HUES64 (cell line): ENCODE measurements around the gene ABHD17B.

Source experiments
- H3K27ac ChIP-seq: 2 replicates; pipeline ENCODE4 v1.7.0; 2013; ENCODE audit warnings: low read depth, low read length, inconsistent platforms
- H3K27me3 ChIP-seq: 2 replicates; pipeline ENCODE4 v1.6.1; 2013; ENCODE audit warnings: mild to moderate bottlenecking, low read length; ENCODE audit not compliant: insufficient read depth
- H3K36me3 ChIP-seq: 2 replicates; pipeline ENCODE4 v1.6.1; 2013; ENCODE audit warnings: mild to moderate bottlenecking, low read length; ENCODE audit not compliant: insufficient read depth
- H3K4me1 ChIP-seq: 2 replicates; pipeline ENCODE4 v1.6.1; 2013; ENCODE audit warnings: mild to moderate bottlenecking, low read length, moderate library complexity; ENCODE audit not compliant: insufficient read depth
- H3K4me3 ChIP-seq: 2 replicates; pipeline ENCODE4 v1.5.1; 2013; ENCODE audit warnings: mild to moderate bottlenecking, low read length, moderate library complexity
- H3K9ac ChIP-seq: 2 replicates; pipeline ENCODE4 v1.6.1; 2013; ENCODE audit warnings: mild to moderate bottlenecking, low read depth, low read length
- H3K9me3 ChIP-seq: 2 replicates; pipeline ENCODE4 v1.6.1; 2013; ENCODE audit warnings: low read depth, low read length; ENCODE audit not compliant: insufficient read depth
- WGBS: fragments of 150-250, 120-280 bp; methylation state at CpG from one replicate; pipeline ENCODE4 v1.1.7; 2013; ENCODE audit warnings: missing lambda C conversion rate; 5-methylcytosine and 5-hydroxymethylcytosine counted together

ABHD17B gene

DNA sequence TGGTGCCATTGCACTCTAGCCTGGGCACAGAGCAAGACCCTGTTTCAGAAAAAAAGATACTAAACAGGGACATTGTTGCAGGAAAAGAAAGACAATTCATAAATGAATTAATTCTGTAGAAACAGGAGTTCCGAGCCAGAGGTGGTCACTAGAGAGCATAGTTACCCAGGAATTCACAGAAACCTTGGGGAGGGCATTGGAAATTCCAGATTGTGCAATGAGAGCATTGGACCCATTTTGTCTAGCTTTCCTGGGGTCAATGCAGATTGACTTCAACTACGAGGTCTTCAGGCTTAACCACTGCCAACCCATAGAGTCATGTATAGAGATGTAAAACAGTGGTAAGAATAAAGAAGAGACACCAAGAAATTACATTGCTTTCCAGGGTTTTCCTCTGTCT lies 63.1 kb downstream of the ABHD17B start:
- Histone ChIP-seq H3K36me3 (no peaks in the 10 kb centered on the region), H3K4me1 (no peaks in the 10 kb centered on the region), H3K4me3 (no peak overlapping the region), H3K9ac (no peak overlapping the region), H3K27me3 (no peaks in the 10 kb centered on the region), H3K9me3 (no peaks in the 10 kb centered on the region), H3K27ac (no peak overlapping the region)
- WGBS = 80% methylated on average over 2 of the region's 2 CpGs

DNA sequence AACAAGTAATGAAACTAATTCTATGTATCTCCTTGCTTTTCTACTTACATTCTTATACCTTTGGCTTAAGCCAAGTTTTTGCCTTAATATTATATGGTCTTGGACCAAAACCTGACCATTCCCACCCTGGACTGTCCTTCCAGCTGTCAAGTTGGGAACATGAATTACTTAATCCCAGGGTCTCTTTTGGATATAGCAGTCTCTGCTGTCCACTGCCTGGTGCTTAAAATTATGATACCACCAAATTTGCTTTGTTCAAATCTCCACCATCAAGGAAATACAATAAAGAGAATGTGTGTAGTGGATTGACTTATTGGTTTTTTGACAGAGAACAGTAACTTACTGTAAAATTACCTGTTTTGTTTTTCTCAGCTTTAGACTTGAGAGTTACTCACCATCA lies 66.2 kb downstream of the ABHD17B start:
- Histone ChIP-seq H3K4me1 (no peaks in the 10 kb centered on the region), H3K36me3 (no peaks in the 10 kb centered on the region), H3K27me3 (no peaks in the 10 kb centered on the region), H3K4me3 (no peak overlapping the region), H3K27ac (no peak overlapping the region), H3K9me3 (no peaks in the 10 kb centered on the region), H3K9ac (no peak overlapping the region)

DNA sequence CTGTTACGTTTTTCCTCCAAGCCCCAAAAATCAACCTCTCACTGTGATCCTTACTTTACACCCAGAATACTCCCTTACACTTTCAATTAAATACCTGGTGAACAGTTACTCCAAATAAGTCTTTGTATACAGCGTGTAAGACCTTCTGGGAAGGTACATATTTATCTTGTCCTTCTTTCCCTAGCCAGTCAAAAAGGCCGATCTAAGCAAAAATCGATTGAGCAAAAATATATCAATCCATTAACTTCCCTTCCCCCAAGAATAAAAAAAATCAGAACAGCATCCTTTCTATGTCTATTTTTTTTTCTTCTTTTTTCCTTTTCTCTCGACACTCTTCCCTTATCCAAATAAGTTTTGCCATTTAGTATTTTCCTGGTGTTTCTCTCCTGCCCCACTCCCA lies 71.3 kb downstream of the ABHD17B start:
- no peak overlapping the region for H3K27ac ChIP-seq
- H3K9ac ChIP-seq = no peak overlapping the region
- no peak overlapping the region for H3K4me3 ChIP-seq
- no peaks in the 10 kb centered on the region for H3K9me3 ChIP-seq
- 96% methylated on average over 5 of the region's 5 CpGs for WGBS
- H3K27me3 ChIP-seq = no peaks in the 10 kb centered on the region
- H3K36me3 ChIP-seq = no peaks in the 10 kb centered on the region
- H3K4me1 ChIP-seq = no peaks in the 10 kb centered on the region

DNA sequence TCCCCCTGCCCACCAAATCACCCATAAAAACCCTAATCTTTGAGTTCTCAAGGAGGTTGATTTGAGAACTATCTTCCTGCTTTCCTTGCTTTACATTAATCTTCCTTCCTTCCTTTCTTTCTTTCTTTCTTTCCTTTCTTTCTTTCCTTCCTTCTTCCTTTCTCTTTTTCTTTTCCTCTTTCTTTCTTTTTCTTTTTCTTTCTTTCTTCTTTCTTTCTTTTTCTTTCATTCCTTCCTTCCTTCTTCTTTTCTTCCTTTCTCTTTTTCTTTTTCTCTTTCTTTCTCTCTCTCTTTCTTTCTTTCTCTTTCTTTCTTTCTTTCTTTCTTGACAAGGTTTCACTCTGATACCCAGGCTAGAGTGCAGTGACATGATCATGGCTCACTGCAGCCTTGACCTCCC lies 75.4 kb downstream of the ABHD17B start:
- Histone ChIP-seq H3K4me1 (no peaks in the 10 kb centered on the region), H3K27ac (no peak overlapping the region), H3K27me3 (no peaks in the 10 kb centered on the region), H3K36me3 (no peaks in the 10 kb centered on the region), H3K4me3 (no peak overlapping the region), H3K9me3 (peaks cover 2% of the 10 kb centered on the region; the same call in 1 of the 2 replicates), H3K9ac (no peak overlapping the region)

DNA sequence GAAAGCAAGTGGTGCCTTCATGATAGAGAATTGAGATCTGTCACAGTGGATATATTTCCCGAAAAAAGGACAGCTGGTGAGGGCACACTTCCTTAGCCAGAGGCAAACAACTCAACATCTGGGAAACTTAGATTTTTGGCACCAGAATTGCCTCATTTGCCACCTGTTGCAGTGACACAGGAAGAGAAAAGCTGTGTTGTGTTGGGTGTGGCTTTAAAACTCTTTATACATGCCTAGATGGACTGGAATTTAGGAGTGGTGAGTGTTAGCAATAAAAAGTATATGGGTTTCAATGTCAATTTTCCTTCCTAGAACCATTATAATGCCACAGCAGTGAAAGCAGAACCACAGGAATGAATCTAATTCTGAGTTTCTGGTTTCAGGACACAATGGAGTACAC lies 80.1 kb downstream of the ABHD17B start:
- H3K27ac ChIP-seq = no peak overlapping the region
- H3K9ac ChIP-seq = no peak overlapping the region
- H3K36me3 ChIP-seq = no peaks in the 10 kb centered on the region
- H3K4me3 ChIP-seq = no peak overlapping the region
- H3K27me3 ChIP-seq = no peaks in the 10 kb centered on the region
- no peaks in the 10 kb centered on the region for H3K4me1 ChIP-seq
- WGBS = 80% methylated on average over 1 of the region's 1 CpG
- peaks cover 2% of the 10 kb centered on the region; the same call in 1 of the 2 replicates for H3K9me3 ChIP-seq

DNA sequence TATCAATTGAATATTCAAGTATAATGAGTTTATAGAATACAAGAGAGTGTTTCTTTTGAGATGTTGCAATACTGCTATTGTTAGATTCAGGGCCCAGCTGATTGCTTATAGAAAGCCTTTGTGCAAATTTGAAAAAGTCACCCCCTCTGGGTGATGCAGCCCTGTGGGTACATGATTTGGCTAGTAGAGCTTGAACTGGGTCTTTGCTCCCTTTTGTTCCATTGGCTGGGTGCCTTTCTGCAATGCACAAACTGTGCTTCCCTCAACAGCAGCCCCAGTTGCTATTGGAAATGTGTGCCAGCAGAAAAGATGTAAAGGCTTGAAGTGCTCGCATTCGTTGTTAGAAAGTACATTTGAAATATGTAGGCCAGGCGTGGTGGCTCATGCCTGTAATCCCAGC lies 80.8 kb downstream of the ABHD17B start:
- peaks cover 2% of the 10 kb centered on the region; the same call in 1 of the 2 replicates for H3K9me3 ChIP-seq
- H3K4me1 ChIP-seq = no peaks in the 10 kb centered on the region
- H3K4me3 ChIP-seq = no peak overlapping the region
- 89% methylated on average over 2 of the region's 3 CpGs for WGBS
- H3K27ac ChIP-seq = no peak overlapping the region
- no peaks in the 10 kb centered on the region for H3K36me3 ChIP-seq
- H3K9ac ChIP-seq = no peak overlapping the region
- no peaks in the 10 kb centered on the region for H3K27me3 ChIP-seq

- H3K9me3 ChIP-seq = no peaks in the 10 kb centered on the region
- H3K27ac ChIP-seq = no peak overlapping the region
- H3K4me3 ChIP-seq = no peak overlapping the region
- peaks cover 3% of the 10 kb centered on the region; the same call in 1 of the 2 replicates for H3K4me1 ChIP-seq
- no peaks in the 10 kb centered on the region for H3K27me3 ChIP-seq
- no peaks in the 10 kb centered on the region for H3K36me3 ChIP-seq
- no peak overlapping the region for H3K9ac ChIP-seq
- 43% methylated on average over 2 of the region's 2 CpGs for WGBS
Measured at GRCh38 chr9:71826279-71826678, 84.7 kb downstream of the ABHD17B start.

DNA sequence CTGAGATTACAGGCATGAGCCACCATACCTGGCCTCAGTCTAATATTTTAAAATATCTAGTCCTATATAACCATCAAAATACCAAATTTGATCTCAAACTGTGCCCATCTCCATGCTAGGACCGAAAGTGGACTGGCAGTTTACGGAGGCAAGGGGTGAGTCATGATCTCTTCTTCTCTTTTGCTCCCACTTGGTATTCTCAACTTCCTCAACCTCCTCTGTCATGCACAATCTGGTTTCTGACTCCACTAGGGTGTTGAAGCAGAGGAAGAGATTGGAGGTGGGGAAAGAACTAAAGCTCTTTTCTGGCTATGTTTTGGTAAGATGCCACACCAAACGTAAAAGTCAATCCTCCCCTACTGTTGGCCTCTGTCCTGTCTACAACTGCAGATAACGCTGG lies 86.7 kb downstream of the ABHD17B start:
- no peak overlapping the region for H3K4me3 ChIP-seq
- no peak overlapping the region for H3K27ac ChIP-seq
- H3K4me1 ChIP-seq = peaks cover 6% of the 10 kb centered on the region; the same call in 1 of the 2 replicates
- no peaks in the 10 kb centered on the region for H3K27me3 ChIP-seq
- H3K9ac ChIP-seq = no peak overlapping the region
- no peaks in the 10 kb centered on the region for H3K36me3 ChIP-seq
- WGBS = 89% methylated on average over 4 of the region's 4 CpGs
- no peaks in the 10 kb centered on the region for H3K9me3 ChIP-seq

DNA sequence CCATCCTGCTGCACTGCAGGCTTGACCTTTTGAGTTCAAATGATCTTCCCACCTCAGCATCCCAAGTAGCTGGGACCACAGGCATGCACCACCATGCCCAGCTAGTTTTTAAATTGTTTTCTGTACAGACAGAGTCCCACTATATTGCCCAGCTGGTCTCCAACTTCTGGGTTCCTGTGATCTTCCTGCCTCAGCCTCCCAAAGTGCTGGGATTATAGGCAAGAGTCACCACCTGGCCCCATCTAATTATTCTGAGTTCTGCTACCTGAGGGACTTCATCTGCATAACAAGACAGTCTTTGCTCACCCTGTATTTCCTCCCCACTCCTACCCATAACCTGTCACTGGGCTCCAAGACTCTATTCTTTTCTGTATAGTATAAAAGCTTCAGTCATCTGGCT lies 88.1 kb downstream of the ABHD17B start:
- Histone ChIP-seq H3K4me3 (no peak overlapping the region), H3K36me3 (no peaks in the 10 kb centered on the region), H3K9me3 (no peaks in the 10 kb centered on the region), H3K4me1 (peaks cover 6% of the 10 kb centered on the region; the same call in 1 of the 2 replicates), H3K9ac (no peak overlapping the region), H3K27me3 (no peaks in the 10 kb centered on the region), H3K27ac (no peak overlapping the region)

GRCh38 chr9:71822456-71822855 lies 88.5 kb downstream of the ABHD17B start:
- H3K27me3 ChIP-seq = no peaks in the 10 kb centered on the region
- WGBS = 82% methylated on average over 3 of the region's 3 CpGs
- H3K4me1 ChIP-seq = peaks cover 7% of the 10 kb centered on the region
- H3K9ac ChIP-seq = no peak overlapping the region
- H3K9me3 ChIP-seq = no peaks in the 10 kb centered on the region
- no peaks in the 10 kb centered on the region for H3K36me3 ChIP-seq
- H3K4me3 ChIP-seq = no peak overlapping the region
- H3K27ac ChIP-seq = no peak overlapping the region

DNA sequence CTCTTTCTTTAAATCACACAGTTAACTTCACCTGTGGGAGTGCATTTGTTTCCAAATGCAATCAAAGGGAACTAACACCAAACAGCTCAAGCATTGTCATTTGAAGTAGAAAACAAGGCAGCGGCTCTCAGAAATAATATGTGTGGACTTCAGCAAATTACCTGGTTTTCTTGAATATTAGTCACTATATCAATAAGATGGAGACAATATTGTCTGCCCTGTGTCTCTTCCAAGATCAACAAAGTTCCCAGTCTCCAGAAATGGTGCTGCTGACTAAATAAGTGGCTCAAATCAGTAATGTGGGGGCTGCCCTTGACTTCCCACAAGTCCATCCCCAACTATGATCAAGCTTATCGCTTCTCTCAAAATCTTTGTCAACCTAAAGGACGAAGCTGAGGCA lies 89.6 kb downstream of the ABHD17B start:
- Histone ChIP-seq H3K36me3 (no peaks in the 10 kb centered on the region), H3K9me3 (no peaks in the 10 kb centered on the region), H3K27ac (no peak overlapping the region), H3K4me1 (peaks cover 11% of the 10 kb centered on the region), H3K27me3 (no peaks in the 10 kb centered on the region), H3K4me3 (no peak overlapping the region), H3K9ac (no peak overlapping the region)
- WGBS = 86% methylated on average over 3 of the region's 3 CpGs

- Histone ChIP-seq H3K9me3 (no peaks in the 10 kb centered on the region), H3K27me3 (no peaks in the 10 kb centered on the region), H3K9ac (no peak overlapping the region), H3K4me1 (peaks cover 11% of the 10 kb centered on the region), H3K36me3 (no peaks in the 10 kb centered on the region), H3K27ac (no peak overlapping the region), H3K4me3 (no peak overlapping the region)
- 92% methylated on average over 5 of the region's 6 CpGs for WGBS
Measured at GRCh38 chr9:71820403-71820921, 90.5 kb downstream of the ABHD17B start.
